Endodermal cell (in vitro differentiated cells): ENCODE results near the gene TMEM123. TPM values are rescaled to one million over a fixed set of nuclear protein-coding genes. Genes with fewer than 3 reads are reported as not detected.

ENCODE experiments used
- DNase-seq: peaks from one replicate; pipeline ENCODE4 v3.0.0-alpha.2; 2017
- H3K27ac ChIP-seq: 2 replicates; pipeline ENCODE4 v1.5.1; 2013; ENCODE audit warnings: mild to moderate bottlenecking, low read depth, low read length, moderate library complexity
- H3K27me3 ChIP-seq: 2 replicates; pipeline ENCODE4 v1.6.1; 2013; ENCODE audit warnings: mild to moderate bottlenecking, low read length, moderate library complexity; ENCODE audit not compliant: insufficient read depth, control insufficient read depth, poor library complexity, severe bottlenecking
- H3K36me3 ChIP-seq: 2 replicates; pipeline ENCODE4 v1.7.0; 2013; ENCODE audit warnings: mild to moderate bottlenecking, low read length, moderate library complexity; ENCODE audit not compliant: control insufficient read depth, insufficient read depth
- H3K4me1 ChIP-seq: one replicate; pipeline ENCODE4 v1.7.0; 2013; ENCODE audit warnings: low read length; ENCODE audit not compliant: control insufficient read depth, insufficient read depth
- H3K4me3 ChIP-seq: 2 replicates; pipeline ENCODE4 v1.5.1; 2013; ENCODE audit warnings: mild to moderate bottlenecking, low read length, moderate library complexity
- H3K9ac ChIP-seq: 2 replicates; pipeline ENCODE4 v1.6.1; 2013; ENCODE audit warnings: mild to moderate bottlenecking, low read length, moderate library complexity; ENCODE audit not compliant: poor library complexity, severe bottlenecking; ENCODE audit errors: extremely low read depth
- H3K9me3 ChIP-seq: 2 replicates; pipeline ENCODE4 v1.6.1; 2013; ENCODE audit warnings: mild to moderate bottlenecking, low read length, moderate library complexity; ENCODE audit not compliant: control insufficient read depth
- H3K27ac Mint-ChIP-seq: 2 replicates; pipeline ENCODE4 v1.8.0; 2020; ENCODE audit warnings: mixed read lengths
- H3K27me3 Mint-ChIP-seq: 2 replicates; pipeline ENCODE4 v1.8.0; 2021; ENCODE audit warnings: mild to moderate bottlenecking, mixed read lengths; ENCODE audit not compliant: insufficient read depth
- H3K36me3 Mint-ChIP-seq: 2 replicates; pipeline ENCODE4 v1.8.0; 2020; ENCODE audit warnings: low read depth, mixed read lengths
- H3K4me1 Mint-ChIP-seq: 2 replicates; pipeline ENCODE4 v1.8.0; 2020; ENCODE audit warnings: mixed read lengths
- H3K4me3 Mint-ChIP-seq: 2 replicates; pipeline ENCODE4 v1.8.0; 2020; ENCODE audit warnings: mild to moderate bottlenecking, moderate library complexity, mixed read lengths
- H3K9me3 Mint-ChIP-seq: 2 replicates; pipeline ENCODE4 v1.8.0; 2020; ENCODE audit warnings: mild to moderate bottlenecking, mixed read lengths
- CTCF ChIP-seq: fragments of 200-600 bp; sonication (generic); conservative IDR thresholded peaks from 2 replicates; pipeline ENCODE4 v1.5.0; 2021; ENCODE audit warnings: antibody characterized with exemption, mild to moderate bottlenecking
- WGBS, 2 experiments: methylation state at CpG; one replicate each; pipeline versions ENCODE4 v1.1.5 to v1.1.7; 2013; ENCODE audit warnings: missing lambda C conversion rate in 2 of 2, mixed read lengths in 1 of 2; ENCODE audit not compliant: insufficient coverage in 1 of 2, insufficient read length in 1 of 2; 5-methylcytosine and 5-hydroxymethylcytosine counted together
- total RNA-seq, 2 donors: library from RNA; stranded (reverse); fragmentation: NEBNext Ultra II Directional in 1 of 2; extraction: Animal tissue kit (Norgen Biotek cat#: 25700) in 1 of 2; gene quantifications; 2 replicates in 1 of 2; 3 replicates in 1 of 2; pipeline ENCODE4 v1.2.1, GENCODE V29; 2021

The TMEM123 gene
- total RNA-seq, 2 donors from 2014 or later, result 216 to 256 TPM

- Histone ChIP-seq H3K9me3 (no peaks in the 10 kb centered on the region), H3K27me3 (no peaks in the 10 kb centered on the region), H3K36me3 (peaks cover 47% of the 10 kb centered on the region), H3K9ac (no peak overlapping the region), H3K27ac (no peak overlapping the region), H3K4me1 (no peaks in the 10 kb centered on the region), H3K4me3 (no peak overlapping the region)
- H3K27me3 Mint-ChIP-seq, result no peaks in the 10 kb centered on the region
- no peaks in the 10 kb centered on the region for H3K9me3 Mint-ChIP-seq
- H3K4me1 Mint-ChIP-seq, result peaks cover 18% of the 10 kb centered on the region
- peaks cover 47% of the 10 kb centered on the region for H3K36me3 Mint-ChIP-seq
- TF ChIP-seq CTCF, result no peak
- 100% methylated on average over 2 of the region's 2 CpGs; no CpG with 5 or more reads in 1 of the 2 experiments for WGBS, 2 experiments
- DNase-seq, result no peak
- H3K4me3 Mint-ChIP-seq, result no peak overlapping the region
- H3K27ac Mint-ChIP-seq, result no peak overlapping the region
These were observed 46.5 kb downstream of the TMEM123 start for GRCh38 chr11:102406099-102406498.

GRCh38 chr11:102405501-102405900 lies 47.1 kb downstream of the TMEM123 start:
- H3K4me1 ChIP-seq, result no peaks in the 10 kb centered on the region
- no peak for DNase-seq
- H3K27me3 ChIP-seq, result no peaks in the 10 kb centered on the region
- WGBS, 2 experiments, result 94 to 95% methylated on average over 2 to 5 of the region's 5 CpGs
- Mint-ChIP-seq H3K36me3 (peaks cover 52% of the 10 kb centered on the region), H3K9me3 (no peaks in the 10 kb centered on the region), H3K27me3 (no peaks in the 10 kb centered on the region), H3K4me1 (peaks cover 17% of the 10 kb centered on the region), H3K4me3 (no peak overlapping the region), H3K27ac (no peak overlapping the region)
- no peak overlapping the region for H3K4me3 ChIP-seq
- no peaks in the 10 kb centered on the region for H3K9me3 ChIP-seq
- H3K9ac ChIP-seq, result no peak overlapping the region
- no peak for TF ChIP-seq CTCF
- H3K27ac ChIP-seq, result no peak overlapping the region
- H3K36me3 ChIP-seq, result peaks cover 52% of the 10 kb centered on the region

GRCh38 chr11:102402548-102402947 lies 50.0 kb downstream of the TMEM123 start:
- no peaks in the 10 kb centered on the region for H3K9me3 Mint-ChIP-seq
- TF ChIP-seq CTCF, result no peak

More at GRCh38 chr11:102402548-102402947, 50.0 kb downstream of the TMEM123 start:
- Histone ChIP-seq H3K4me1 (no peaks in the 10 kb centered on the region), H3K36me3 (peaks cover 68% of the 10 kb centered on the region), H3K27ac (no peak overlapping the region), H3K9ac (no peak overlapping the region), H3K4me3 (no peak overlapping the region), H3K27me3 (no peaks in the 10 kb centered on the region), H3K9me3 (no peaks in the 10 kb centered on the region)
- Mint-ChIP-seq H3K36me3 (peaks cover 61% of the 10 kb centered on the region), H3K27ac (no peak overlapping the region), H3K4me1 (peaks cover 9% of the 10 kb centered on the region), H3K27me3 (no peaks in the 10 kb centered on the region), H3K4me3 (no peak overlapping the region)
- DNase-seq, result no peak
